Cerebellar cortex (tissue), 1 donor: ENCODE data around the gene PROCA1.

ENCODE experiments used
- DNase-seq: peaks from one replicate; pipeline ENCODE4 v3.0.0-alpha.2; 2015; ENCODE audit warnings: low spot score

The PROCA1 gene

GRCh38 chr17:28707339-28707720 lies 4.4 kb downstream of the PROCA1 start:
- no peak for DNase-seq

- DNase-seq = no peak
These were observed 5.0 kb downstream of the PROCA1 start for GRCh38 chr17:28706471-28707338.

GRCh38 chr17:28705728-28706334 lies 5.9 kb downstream of the PROCA1 start:
- no peak for DNase-seq

GRCh38 chr17:28705074-28705659 lies 6.5 kb downstream of the PROCA1 start:
- DNase-seq = no peak

- no peak for DNase-seq
These were observed 7.3 kb downstream of the PROCA1 start for GRCh38 chr17:28704219-28704858.

- DNase-seq = no peak
These were observed 8.0 kb downstream of the PROCA1 start for GRCh38 chr17:28703552-28704218.

GRCh38 chr17:28702752-28703150 lies 8.9 kb downstream of the PROCA1 start:
- no peak for DNase-seq

GRCh38 chr17:28702026-28702751 lies 9.5 kb downstream of the PROCA1 start:
- peak; percentile 27 for DNase-seq

GRCh38 chr17:28700830-28701492 lies 10.7 kb downstream of the PROCA1 start:
- no peak for DNase-seq

- DNase-seq = no peak
These were observed 11.4 kb downstream of the PROCA1 start for GRCh38 chr17:28700278-28700677.

- DNase-seq = no peak
These were observed 13.3 kb downstream of the PROCA1 start for GRCh38 chr17:28698253-28698941.

- DNase-seq = no peak
These were observed 17.8 kb downstream of the PROCA1 start for GRCh38 chr17:28693869-28694268.

- no peak for DNase-seq
These were observed 22.7 kb downstream of the PROCA1 start for GRCh38 chr17:28689011-28689410.

- no peak for DNase-seq
These were observed 23.2 kb downstream of the PROCA1 start for GRCh38 chr17:28688481-28688880.

- peak; percentile 25 for DNase-seq
These were observed 25.4 kb downstream of the PROCA1 start for GRCh38 chr17:28686296-28686695.

- no peak for DNase-seq
These were observed 26.3 kb downstream of the PROCA1 start for GRCh38 chr17:28685366-28685765.

GRCh38 chr17:28684963-28685362 lies 26.7 kb downstream of the PROCA1 start:
- peak; percentile 56 for DNase-seq

- no peak for DNase-seq
These were observed 29.0 kb downstream of the PROCA1 start for GRCh38 chr17:28682655-28683054.

- DNase-seq = peak; percentile 14
These were observed 35.7 kb downstream of the PROCA1 start for GRCh38 chr17:28675980-28676379.

GRCh38 chr17:28675490-28675889 lies 36.2 kb downstream of the PROCA1 start:
- no peak for DNase-seq
